Measurements from ENCODE around the gene WDR47. TPM values are rescaled to one million over a fixed set of nuclear protein-coding genes. Genes with fewer than 3 reads are reported as not detected.

WDR47 gene
- total and polyA plus RNA-seq, 9 donors = 7.3 to 21.3 (median 12.6) TPM

GRCh38 chr1:109069294-109069693 is 27.4 kb upstream of the WDR47 start:
- H3K27me3 ChIP-seq = no peaks in the 10 kb centered on the region
- no peaks in the 10 kb centered on the region for H3K4me1 ChIP-seq (ENCODE audit: insufficient read depth)
- intact Hi-C loops (cut with DNase I) = no loop called here
- no peak overlapping the region for H3K27ac ChIP-seq
- no peak for DNase-seq
- 75 to 83% (median 82%) methylated on average over 1 of the region's 1 CpG for WGBS, 3 donors
- TF ChIP-seq CTCF (IDR thresholded peaks at IDR 0.05) (no peak), POLR2A (IDR thresholded peaks at IDR 0.05) (no peak), EP300 (IDR thresholded peaks at IDR 0.05) (no peak)
- H3K9me3 ChIP-seq = no peaks in the 10 kb centered on the region
- no peak overlapping the region for H3K4me3 ChIP-seq
- H3K36me3 ChIP-seq = no peaks in the 10 kb centered on the region

GRCh38 chr1:109067883-109068282 is 26.0 kb upstream of the WDR47 start:
- intact Hi-C loops (cut with DNase I) = no loop called here
- TF ChIP-seq CTCF (IDR thresholded peaks at IDR 0.05) (no peak), POLR2A (IDR thresholded peaks at IDR 0.05) (no peak), EP300 (IDR thresholded peaks at IDR 0.05) (no peak)
- Histone ChIP-seq H3K9me3 (no peaks in the 10 kb centered on the region), H3K27ac (no peak overlapping the region), H3K4me1 (ENCODE audit: insufficient read depth) (no peaks in the 10 kb centered on the region), H3K36me3 (no peaks in the 10 kb centered on the region), H3K4me3 (no peak overlapping the region), H3K27me3 (no peaks in the 10 kb centered on the region)
- whole genome bisulfite sequencing, 3 donors = 75 to 89% (median 88%) methylated on average over 8 of the region's 8 CpGs
- no peak for DNase-seq

GRCh38 chr1:109065137-109065536 is 23.2 kb upstream of the WDR47 start:
- Histone ChIP-seq H3K27me3 (no peaks in the 10 kb centered on the region), H3K27ac (no peak overlapping the region), H3K4me3 (no peak overlapping the region), H3K4me1 (ENCODE audit: insufficient read depth) (no peaks in the 10 kb centered on the region), H3K9me3 (no peaks in the 10 kb centered on the region), H3K36me3 (no peaks in the 10 kb centered on the region)
- TF ChIP-seq EP300 (IDR thresholded peaks at IDR 0.05) (no peak), POLR2A (IDR thresholded peaks at IDR 0.05) (no peak), CTCF (IDR thresholded peaks at IDR 0.05) (no peak)
- no peak for DNase-seq
- WGBS, 3 donors = 77 to 96% (median 90%) methylated on average over 3 of the region's 3 CpGs
- intact Hi-C loops (cut with DNase I) = no loop called here

DNA sequence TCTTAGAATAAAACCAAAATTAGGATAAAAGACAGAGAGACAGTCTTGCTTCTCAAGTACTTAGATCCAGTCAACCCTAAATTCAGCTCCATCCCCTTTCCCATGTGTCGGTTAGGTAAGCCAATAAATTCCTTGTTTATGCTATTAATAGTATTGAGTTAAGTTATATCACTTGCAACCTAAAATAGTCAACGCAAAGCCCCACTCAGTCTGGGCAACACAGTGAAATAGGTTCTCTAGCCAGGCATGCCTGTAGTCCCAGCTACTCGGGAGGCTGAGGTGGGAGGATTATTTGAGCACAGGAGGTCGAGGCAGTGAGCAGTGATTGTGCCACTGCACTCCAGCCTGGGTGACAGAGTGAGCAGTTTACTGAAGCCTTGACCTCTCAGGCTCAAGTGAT is 19.3 kb upstream of the WDR47 start:
- no peak for TF ChIP-seq EP300 (IDR thresholded peaks at IDR 0.05)
- TF ChIP-seq POLR2A (IDR thresholded peaks at IDR 0.05) = no peak
- no peak for TF ChIP-seq CTCF (IDR thresholded peaks at IDR 0.05)
- intact Hi-C loops (cut with DNase I) = no loop called here
- no peak for DNase-seq
- H3K4me1 ChIP-seq (ENCODE audit: insufficient read depth) = no peaks in the 10 kb centered on the region
- no peaks in the 10 kb centered on the region for H3K27me3 ChIP-seq
- no peak overlapping the region for H3K27ac ChIP-seq
- no peaks in the 10 kb centered on the region for H3K36me3 ChIP-seq
- no peaks in the 10 kb centered on the region for H3K9me3 ChIP-seq
- H3K4me3 ChIP-seq = no peak overlapping the region
- 60 to 78% (median 64%) methylated on average over 4 of the region's 4 CpGs for WGBS, 3 donors

DNA sequence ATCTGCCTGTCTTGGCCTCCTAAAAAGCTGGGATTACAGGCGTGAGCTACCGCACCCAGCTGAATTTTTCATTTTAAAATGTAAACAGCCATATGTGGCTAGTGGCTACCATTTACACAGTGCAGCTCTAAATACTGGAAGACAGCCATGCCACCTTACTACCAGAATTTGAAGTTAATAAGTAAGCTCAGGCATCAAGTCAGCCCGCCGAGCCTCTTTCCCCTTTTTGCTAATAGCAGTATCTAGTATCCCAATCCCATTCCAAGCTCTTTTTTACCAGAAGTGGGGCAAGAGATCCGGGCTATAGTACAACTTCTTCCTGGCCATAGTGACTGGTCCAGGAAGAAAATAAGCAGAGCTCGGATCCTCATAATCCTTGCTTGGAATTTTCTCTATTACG is 18.8 kb upstream of the WDR47 start:
- 86 to 90% (median 86%) methylated on average over 7 of the region's 7 CpGs for WGBS, 3 donors
- no peaks in the 10 kb centered on the region for H3K4me1 ChIP-seq (ENCODE audit: insufficient read depth)
- no peak for DNase-seq
- H3K36me3 ChIP-seq = no peaks in the 10 kb centered on the region
- TF ChIP-seq POLR2A (IDR thresholded peaks at IDR 0.05) = no peak
- no peak for TF ChIP-seq CTCF (IDR thresholded peaks at IDR 0.05)
- no peak for TF ChIP-seq EP300 (IDR thresholded peaks at IDR 0.05)
- no peak overlapping the region for H3K27ac ChIP-seq
- H3K4me3 ChIP-seq = no peak overlapping the region
- no peaks in the 10 kb centered on the region for H3K27me3 ChIP-seq
- intact Hi-C loops (cut with DNase I) = no loop called here
- no peaks in the 10 kb centered on the region for H3K9me3 ChIP-seq

Data from ovary (tissue), 9 donors.